Kidney epithelial cell (primary cell): ENCODE data around the gene GSN. TPM values are rescaled to one million over a fixed set of nuclear protein-coding genes. Genes with fewer than 3 reads are reported as not detected.

Experiments
- DNase-seq: peaks from one replicate; pipeline ENCODE4 v3.0.0-alpha.2; 2010; ENCODE audit warnings: low read depth
- H3K27me3 ChIP-seq: 2 replicates; pipeline ENCODE4 v1.6.0; 2011; ENCODE audit warnings: low read length; ENCODE audit not compliant: control insufficient read depth, insufficient read depth
- H3K36me3 ChIP-seq: 2 replicates; pipeline ENCODE4 v1.5.1; 2011; ENCODE audit warnings: low read length; ENCODE audit not compliant: control insufficient read depth, insufficient read depth
- H3K4me3 ChIP-seq: 2 replicates; pipeline ENCODE4 v1.5.1; 2011; ENCODE audit warnings: low read depth, mild to moderate bottlenecking, control low read depth, low read length
- CTCF ChIP-seq: IDR thresholded peaks from 2 replicates; pipeline ENCODE4 v1.5.1; 2011; ENCODE audit warnings: mild to moderate bottlenecking, moderate library complexity, low read length, control low read depth, inconsistent platforms; ENCODE audit not compliant: insufficient read depth, poor library complexity, severe bottlenecking
- total RNA-seq: library from RNA; depleted of rRNA; stranded (reverse); fragments of >200 nt; gene quantifications from 2 replicates; pipeline ENCODE4 v1.2.3, GENCODE V29; 2015

The GSN gene
- total RNA-seq, 1 donor from 2014 or later: 163 TPM

GRCh38 chr9:121252104-121252851 lies 15.7 kb upstream of the GSN start:
- Histone ChIP-seq H3K36me3 (no peaks in the 10 kb centered on the region), H3K4me3 (no peak overlapping the region), H3K27me3 (no peaks in the 10 kb centered on the region)
- DNase-seq: no peak
- no peak for TF ChIP-seq CTCF

GRCh38 chr9:121253162-121253561 lies 14.8 kb upstream of the GSN start:
- H3K27me3 ChIP-seq: no peaks in the 10 kb centered on the region
- DNase-seq: no peak
- no peaks in the 10 kb centered on the region for H3K36me3 ChIP-seq
- no peak for TF ChIP-seq CTCF
- no peak overlapping the region for H3K4me3 ChIP-seq

- H3K36me3 ChIP-seq: no peaks in the 10 kb centered on the region
- no peaks in the 10 kb centered on the region for H3K27me3 ChIP-seq
- TF ChIP-seq CTCF: no peak
- DNase-seq: no peak
- H3K4me3 ChIP-seq: no peak overlapping the region
Observed at GRCh38 chr9:121253821-121254501, 14.0 kb upstream of the GSN start.

GRCh38 chr9:121259498-121259897 lies 8.5 kb upstream of the GSN start:
- H3K36me3 ChIP-seq: no peaks in the 10 kb centered on the region
- TF ChIP-seq CTCF: no peak
- H3K4me3 ChIP-seq: no peak overlapping the region
- H3K27me3 ChIP-seq: no peaks in the 10 kb centered on the region
- no peak for DNase-seq

GRCh38 chr9:121259935-121260334 lies 8.0 kb upstream of the GSN start:
- no peaks in the 10 kb centered on the region for H3K27me3 ChIP-seq
- H3K4me3 ChIP-seq: no peak overlapping the region
- H3K36me3 ChIP-seq: no peaks in the 10 kb centered on the region
- no peak for TF ChIP-seq CTCF
- no peak for DNase-seq
